GM20431 (cell line): ENCODE results near the gene LPCAT4.

ENCODE experiments used
- in situ Hi-C: fragments of 300-500 bp; cut with MseI, MboI; formaldehyde crosslinking; loops from one replicate; pipeline ENCODE4 v1.15.0; 2020; ENCODE audit warnings: low sequenced_read_pairs; ENCODE audit not compliant: unreplicated experiment

The LPCAT4 gene

DNA sequence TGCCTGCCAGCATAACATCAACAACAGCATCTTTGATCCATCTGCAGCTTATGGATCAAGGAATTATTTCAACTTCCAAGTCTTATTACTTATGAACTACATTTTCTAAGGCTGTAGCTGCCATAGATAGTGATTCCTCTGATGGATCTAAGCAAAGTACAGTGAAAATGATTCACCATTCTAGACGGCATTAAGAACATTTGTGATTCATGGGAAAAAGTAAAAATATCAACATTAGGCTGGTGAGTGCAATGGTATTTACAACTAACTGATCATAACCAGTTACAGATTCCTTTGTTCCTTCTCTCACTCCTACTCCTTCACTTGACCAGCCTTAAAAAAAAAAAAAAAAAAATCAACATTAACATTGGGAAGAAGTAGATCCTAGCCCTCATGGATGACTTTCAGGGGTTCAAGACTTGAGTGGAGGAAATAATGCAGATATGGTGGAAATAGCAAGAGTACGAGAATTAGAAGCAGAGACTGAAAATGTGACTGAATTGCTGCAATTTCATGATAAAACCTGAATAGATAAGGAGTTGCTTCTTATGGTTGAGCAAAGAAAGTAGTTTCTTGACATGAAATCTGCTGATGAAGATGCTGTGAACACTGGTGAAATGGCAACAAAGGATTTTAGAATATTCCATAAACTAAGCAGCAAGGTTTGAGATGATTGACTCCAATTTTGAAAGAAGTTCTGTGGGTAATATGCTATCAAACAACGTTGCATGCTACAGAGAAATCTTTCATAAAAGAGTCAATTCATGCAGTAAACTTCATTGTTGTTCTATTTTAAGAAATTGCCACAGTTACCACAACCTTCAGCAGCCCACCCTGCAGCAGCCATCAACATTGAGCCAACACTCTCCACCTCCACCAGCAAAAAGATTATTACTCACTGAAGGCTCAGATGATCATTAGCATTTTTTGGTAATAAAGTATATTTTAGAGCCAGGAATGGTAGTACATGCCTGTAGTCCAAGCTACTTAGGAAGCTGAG is 52.2 kb downstream of the LPCAT4 start:
- in situ Hi-C loops = no loop called here

- in situ Hi-C loops = no loop called here
Observed at GRCh38 chr15:34311563-34311962, 55.4 kb downstream of the LPCAT4 start.
